HepG2 (cell line): ENCODE results near the gene LYZ. TPM values are rescaled to one million over a fixed set of nuclear protein-coding genes. Genes with fewer than 3 reads are reported as not detected.

Experiments used
- BCL6 ChIP-seq: IDR thresholded peaks from 2 replicates; pipeline ENCODE4 v1.6.1; 2016; ENCODE audit warnings: missing genetic modification reagents, missing compliant biosample characterization
- GATAD2A ChIP-seq: IDR thresholded peaks from 2 replicates; pipeline ENCODE4 v1.6.1; 2016
- HOXD1 ChIP-seq: sonication (generic); formaldehyde crosslinking; IDR thresholded peaks from 2 replicates; pipeline ENCODE4 v1.5.0; 2020; ENCODE audit warnings: missing genetic modification reagents
- MIER3 ChIP-seq: IDR thresholded peaks from 2 replicates; pipeline ENCODE4 v1.6.1; 2016; ENCODE audit warnings: missing compliant biosample characterization, borderline replicate concordance
- MTA3 ChIP-seq: sonication (generic); formaldehyde crosslinking; IDR thresholded peaks from 2 replicates; pipeline ENCODE4 v1.4.0; 2020; ENCODE audit warnings: missing genetic modification reagents
- MXD3 ChIP-seq: IDR thresholded peaks from 2 replicates; pipeline ENCODE4 v1.6.1; 2016; ENCODE audit warnings: mild to moderate bottlenecking, missing biosample characterization, missing genetic modification reagents
- PHF21A ChIP-seq: sonication (generic); formaldehyde crosslinking; IDR thresholded peaks from 2 replicates; pipeline ENCODE4 v1.5.0; 2020; ENCODE audit warnings: mild to moderate bottlenecking, missing genetic modification reagents
- ZC3H13 ChIP-seq: sonication (generic); formaldehyde crosslinking; IDR thresholded peaks from 2 replicates; pipeline ENCODE4 v1.8.1; 2023; ENCODE audit warnings: mild to moderate bottlenecking, missing genetic modification reagents, moderate library complexity
- ZNF234 ChIP-seq: sonication (generic); formaldehyde crosslinking; conservative IDR thresholded peaks from 2 replicates; pipeline ENCODE4 v1.5.1; 2020; ENCODE audit warnings: mild to moderate bottlenecking, missing genetic modification reagents
- ZNF235 ChIP-seq: sonication (generic); formaldehyde crosslinking; IDR thresholded peaks from 2 replicates; pipeline ENCODE4 v1.8.1; 2023; ENCODE audit warnings: mild to moderate bottlenecking, missing genetic modification reagents, borderline replicate concordance
- ZNF33B ChIP-seq: sonication (generic); formaldehyde crosslinking; IDR thresholded peaks from 2 replicates; pipeline ENCODE4 v1.5.1; 2020; ENCODE audit warnings: mild to moderate bottlenecking, missing genetic modification reagents
- ZNF512B ChIP-seq: sonication (generic); formaldehyde crosslinking; IDR thresholded peaks from 2 replicates; pipeline ENCODE4 v1.5.1; 2020; ENCODE audit warnings: missing genetic modification reagents, mild to moderate bottlenecking, borderline replicate concordance
- ZNF773 ChIP-seq: sonication (generic); formaldehyde crosslinking; IDR thresholded peaks from 2 replicates; pipeline ENCODE4 v1.4.0; 2020; ENCODE audit warnings: missing genetic modification reagents, borderline replicate concordance
- ZNF788 ChIP-seq: sonication (generic); formaldehyde crosslinking; IDR thresholded peaks from 2 replicates; pipeline ENCODE4 v1.5.0; 2020; ENCODE audit warnings: mild to moderate bottlenecking, missing genetic modification reagents, borderline replicate concordance
- ZNF83 ChIP-seq: sonication (generic); formaldehyde crosslinking; IDR thresholded peaks from 2 replicates; pipeline ENCODE4 v1.4.0; 2020; ENCODE audit warnings: missing genetic modification reagents, mild to moderate bottlenecking, borderline replicate concordance
- ZSCAN25 ChIP-seq: sonication (generic); formaldehyde crosslinking; IDR thresholded peaks from 2 replicates; pipeline ENCODE4 v1.8.0; 2022; ENCODE audit warnings: mild to moderate bottlenecking, missing genetic modification reagents
- polyA plus RNA-seq, 8 experiments: library from polyadenylated mRNA; depleted of rRNA in 3 of 8; stranded (reverse) in 7 of 8; unstranded in 1 of 8; fragments of >200 nt; fragmentation: Illumina TruSeq in 4 of 8; extraction: Trizol in 4 of 8; gene quantifications; 2 replicates each; pipeline versions ENCODE4 v1.2.1 to v1.2.3, GENCODE V29; 2011 to 2016; ENCODE audit warnings: low read depth in 4 of 8, missing spikeins in 1 of 8, mixed read lengths in 1 of 8; ENCODE audit not compliant: insufficient read depth in 1 of 8
- total RNA-seq, 5 experiments: library from RNA; depleted of rRNA; stranded (reverse); fragments of >200 nt; fragmentation: Illumina TruSeq; extraction: Trizol; gene quantifications; 2 replicates each; pipeline ENCODE4 v1.2.3, GENCODE V29; 2016; ENCODE audit warnings: low read depth in 1 of 5
- TF ChIP-seq, protein P1 (sequence below): IDR thresholded peaks from 2 replicates; pipeline ENCODE4 v1.6.1; 2012; ENCODE audit warnings: low read length, improper control_type of control experiment
- TF ChIP-seq, protein P2 (sequence below): sonication (generic); formaldehyde crosslinking; IDR thresholded peaks from 2 replicates; pipeline ENCODE4 v1.8.0; 2022; ENCODE audit warnings: mild to moderate bottlenecking, missing genetic modification reagents, moderate library complexity
- TF ChIP-seq, protein P3 (sequence below): sonication (generic); formaldehyde crosslinking; IDR thresholded peaks from 2 replicates; pipeline ENCODE4 v1.4.0; 2020; ENCODE audit warnings: missing genetic modification reagents, borderline replicate concordance

Gene LYZ
- total and polyA plus RNA-seq, 2 of the 13 experiments (the other 11 are each of a cell fraction or from before 2014, with no cell fraction given), result 1,788 to 2,054 TPM

- TF ChIP-seq, protein P1, sequence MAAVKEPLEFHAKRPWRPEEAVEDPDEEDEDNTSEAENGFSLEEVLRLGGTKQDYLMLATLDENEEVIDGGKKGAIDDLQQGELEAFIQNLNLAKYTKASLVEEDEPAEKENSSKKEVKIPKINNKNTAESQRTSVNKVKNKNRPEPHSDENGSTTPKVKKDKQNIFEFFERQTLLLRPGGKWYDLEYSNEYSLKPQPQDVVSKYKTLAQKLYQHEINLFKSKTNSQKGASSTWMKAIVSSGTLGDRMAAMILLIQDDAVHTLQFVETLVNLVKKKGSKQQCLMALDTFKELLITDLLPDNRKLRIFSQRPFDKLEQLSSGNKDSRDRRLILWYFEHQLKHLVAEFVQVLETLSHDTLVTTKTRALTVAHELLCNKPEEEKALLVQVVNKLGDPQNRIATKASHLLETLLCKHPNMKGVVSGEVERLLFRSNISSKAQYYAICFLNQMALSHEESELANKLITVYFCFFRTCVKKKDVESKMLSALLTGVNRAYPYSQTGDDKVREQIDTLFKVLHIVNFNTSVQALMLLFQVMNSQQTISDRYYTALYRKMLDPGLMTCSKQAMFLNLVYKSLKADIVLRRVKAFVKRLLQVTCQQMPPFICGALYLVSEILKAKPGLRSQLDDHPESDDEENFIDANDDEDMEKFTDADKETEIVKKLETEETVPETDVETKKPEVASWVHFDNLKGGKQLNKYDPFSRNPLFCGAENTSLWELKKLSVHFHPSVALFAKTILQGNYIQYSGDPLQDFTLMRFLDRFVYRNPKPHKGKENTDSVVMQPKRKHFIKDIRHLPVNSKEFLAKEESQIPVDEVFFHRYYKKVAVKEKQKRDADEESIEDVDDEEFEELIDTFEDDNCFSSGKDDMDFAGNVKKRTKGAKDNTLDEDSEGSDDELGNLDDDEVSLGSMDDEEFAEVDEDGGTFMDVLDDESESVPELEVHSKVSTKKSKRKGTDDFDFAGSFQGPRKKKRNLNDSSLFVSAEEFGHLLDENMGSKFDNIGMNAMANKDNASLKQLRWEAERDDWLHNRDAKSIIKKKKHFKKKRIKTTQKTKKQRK, result no peak
- TF ChIP-seq PHF21A (CRISPR knock-in tag) (peak; percentile 78), ZNF788 (peak; percentile 57; the same call in 1 of the 2 replicates), GATAD2A (no peak; the same call in 1 of the 2 replicates), ZNF773 (CRISPR knock-in tag) (peak; percentile 83; the same call in 1 of the 2 replicates), ZNF33B (no peak), MIER3 (no peak; the same call in 1 of the 2 replicates), MTA3 (CRISPR knock-in tag) (no peak), MXD3 (peak; percentile 89), ZNF83 (CRISPR knock-in tag) (no peak), ZC3H13 (CRISPR knock-in tag) (peak; percentile 76; the same call in 1 of the 2 replicates), ZNF512B (CRISPR knock-in tag) (no peak), BCL6 (CRISPR knock-in tag) (0 out of 2 replicates have a peak, but pooled peaks have one; percentile 3), ZNF235 (CRISPR knock-in tag) (0 out of 2 replicates have a peak, but pooled peaks have one; percentile 44), ZNF234 (CRISPR knock-in tag) (no peak), ZSCAN25 (peak; percentile 88), HOXD1 (CRISPR knock-in tag) (peak; percentile 85)
- TF ChIP-seq, protein P2, sequence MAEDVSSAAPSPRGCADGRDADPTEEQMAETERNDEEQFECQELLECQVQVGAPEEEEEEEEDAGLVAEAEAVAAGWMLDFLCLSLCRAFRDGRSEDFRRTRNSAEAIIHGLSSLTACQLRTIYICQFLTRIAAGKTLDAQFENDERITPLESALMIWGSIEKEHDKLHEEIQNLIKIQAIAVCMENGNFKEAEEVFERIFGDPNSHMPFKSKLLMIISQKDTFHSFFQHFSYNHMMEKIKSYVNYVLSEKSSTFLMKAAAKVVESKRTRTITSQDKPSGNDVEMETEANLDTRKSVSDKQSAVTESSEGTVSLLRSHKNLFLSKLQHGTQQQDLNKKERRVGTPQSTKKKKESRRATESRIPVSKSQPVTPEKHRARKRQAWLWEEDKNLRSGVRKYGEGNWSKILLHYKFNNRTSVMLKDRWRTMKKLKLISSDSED (CRISPR knock-in tag), result no peak
- TF ChIP-seq, protein P3, sequence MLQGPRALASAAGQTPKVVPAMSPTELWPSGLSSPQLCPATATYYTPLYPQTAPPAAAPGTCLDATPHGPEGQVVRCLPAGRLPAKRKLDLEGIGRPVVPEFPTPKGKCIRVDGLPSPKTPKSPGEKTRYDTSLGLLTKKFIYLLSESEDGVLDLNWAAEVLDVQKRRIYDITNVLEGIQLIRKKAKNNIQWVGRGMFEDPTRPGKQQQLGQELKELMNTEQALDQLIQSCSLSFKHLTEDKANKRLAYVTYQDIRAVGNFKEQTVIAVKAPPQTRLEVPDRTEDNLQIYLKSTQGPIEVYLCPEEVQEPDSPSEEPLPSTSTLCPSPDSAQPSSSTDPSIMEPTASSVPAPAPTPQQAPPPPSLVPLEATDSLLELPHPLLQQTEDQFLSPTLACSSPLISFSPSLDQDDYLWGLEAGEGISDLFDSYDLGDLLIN (CRISPR knock-in tag), result peak; percentile 15; the same call in 1 of the 2 replicates
Observed at GRCh38 chr12:69359531-69360347, 11.6 kb downstream of the LYZ start, which contains the start of gene YEATS4 (continued).
